AG04450 (cell line): ENCODE data around the gene MIDN. TPM values are rescaled to one million over a fixed set of nuclear protein-coding genes. Genes with fewer than 3 reads are reported as not detected.
"Not testable (repeated sequence)": the region's sequence is repeated elsewhere in the genome, so short reads cannot be mapped to it uniquely, and the experiment has no call there.

Experiments used
- CTCF ChIA-PET: fragments of 300-600, 350-600 bp; formaldehyde crosslinking; extraction: SDS; loops from one replicate; lab custom pipeline; 2022; ENCODE audit warnings: antibody characterized with exemption, inconsistent platforms; lab: Charles Lee
- POLR2A ChIA-PET: fragments of 350-600 bp; formaldehyde crosslinking; extraction: SDS; loops from one replicate; lab custom pipeline; 2021; ENCODE audit warnings: antibody characterized with exemption, inconsistent platforms; lab: Yijun Ruan, JAX
- DNase-seq: peaks from one replicate; pipeline ENCODE4 v3.0.0-alpha.2; 2011; ENCODE audit warnings: low read depth, low spot score
- H3K27ac ChIP-seq: one replicate; pipeline ENCODE4 v1.5.1; 2012; ENCODE audit warnings: low read depth, low read length, control low read depth
- H3K27me3 ChIP-seq: one replicate; pipeline ENCODE4 v1.6.0; 2012; ENCODE audit warnings: low read length; ENCODE audit not compliant: control insufficient read depth, insufficient read depth
- H3K4me3 ChIP-seq: 2 replicates; pipeline ENCODE4 v1.5.1; 2011; ENCODE audit warnings: mild to moderate bottlenecking, low read depth, low read length, control low read depth
- H3K9me3 ChIP-seq: 2 replicates; pipeline ENCODE4 v1.5.1; 2012; ENCODE audit warnings: low read length; ENCODE audit not compliant: control insufficient read depth, insufficient read depth
- polyA plus RNA-seq: library from polyadenylated mRNA; depleted of rRNA; stranded (reverse); fragments of >200 nt; gene quantifications from 2 replicates; pipeline ENCODE4 v1.2.3, GENCODE V29; 2011
- TF ChIP-seq, protein P1 (sequence below): IDR thresholded peaks from 2 replicates; pipeline ENCODE4 v1.5.1; 2011; ENCODE audit warnings: low read depth, low read length, control low read depth, inconsistent platforms

Gene MIDN
- polyA plus RNA-seq, 1 experiment: 6.6 TPM

DNA sequence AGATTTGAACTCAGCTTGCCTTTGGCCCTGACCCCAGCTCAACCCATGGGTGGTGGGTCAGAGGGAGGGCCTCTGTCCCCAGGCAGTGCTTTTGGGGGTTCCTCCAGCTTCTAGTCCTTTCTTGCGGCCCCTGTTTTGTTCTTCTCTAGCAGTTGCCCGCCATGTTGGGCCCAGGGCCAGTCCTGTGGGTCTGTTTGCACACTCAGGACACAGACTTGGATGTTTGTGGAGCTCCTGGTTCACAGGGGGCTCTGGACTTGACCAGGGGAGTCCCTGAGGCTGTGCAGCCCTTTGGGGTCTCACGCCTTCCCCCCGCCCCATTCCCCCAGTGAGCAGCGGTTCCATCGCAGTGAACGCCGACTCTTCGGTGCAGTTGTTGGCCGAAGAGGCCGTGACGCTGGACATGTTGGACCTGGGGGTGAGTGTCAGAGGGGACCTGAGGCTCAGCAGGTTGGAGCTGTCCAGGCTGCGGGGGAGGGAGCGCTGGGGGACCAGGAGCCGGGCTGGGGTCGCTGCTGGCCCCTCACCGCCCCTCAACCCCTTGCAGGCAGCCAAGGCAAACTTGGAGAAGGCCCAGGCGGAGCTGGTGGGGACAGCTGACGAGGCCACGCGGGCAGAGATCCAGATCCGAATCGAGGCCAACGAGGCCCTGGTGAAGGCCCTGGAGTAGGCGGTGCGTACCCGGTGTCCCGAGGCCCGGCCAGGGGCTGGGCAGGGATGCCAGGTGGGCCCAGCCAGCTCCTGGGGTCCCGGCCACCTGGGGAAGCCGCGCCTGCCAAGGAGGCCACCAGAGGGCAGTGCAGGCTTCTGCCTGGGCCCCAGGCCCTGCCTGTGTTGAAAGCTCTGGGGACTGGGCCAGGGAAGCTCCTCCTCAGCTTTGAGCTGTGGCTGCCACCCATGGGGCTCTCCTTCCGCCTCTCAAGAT is 4.4 kb upstream of the MIDN start:
- CTCF ChIA-PET: interaction anchor here (0.6 to 7.1 kb wide), 32 partner anchors 9 to 1414 kb away, joined by 3 to 224 read pairs (median 4); partner anchors contain the start of genes CIRBP and CNN2
- H3K4me3 ChIP-seq: peak overlapping the region; percentile 22
- POLR2A ChIA-PET: interaction anchor here (0.6 to 3.6 kb wide), 11 partner anchors 9 to 218 kb away, joined by 3 to 237 read pairs (median 5); partner anchors contain the start of genes CIRBP, CNN2, FAM174C and GPX4
- no peaks in the 10 kb centered on the region; the same call in 1 of the 2 replicates for H3K9me3 ChIP-seq
- peak overlapping the region; percentile 21 for H3K27ac ChIP-seq
- DNase-seq: no peak
- TF ChIP-seq, protein P1, sequence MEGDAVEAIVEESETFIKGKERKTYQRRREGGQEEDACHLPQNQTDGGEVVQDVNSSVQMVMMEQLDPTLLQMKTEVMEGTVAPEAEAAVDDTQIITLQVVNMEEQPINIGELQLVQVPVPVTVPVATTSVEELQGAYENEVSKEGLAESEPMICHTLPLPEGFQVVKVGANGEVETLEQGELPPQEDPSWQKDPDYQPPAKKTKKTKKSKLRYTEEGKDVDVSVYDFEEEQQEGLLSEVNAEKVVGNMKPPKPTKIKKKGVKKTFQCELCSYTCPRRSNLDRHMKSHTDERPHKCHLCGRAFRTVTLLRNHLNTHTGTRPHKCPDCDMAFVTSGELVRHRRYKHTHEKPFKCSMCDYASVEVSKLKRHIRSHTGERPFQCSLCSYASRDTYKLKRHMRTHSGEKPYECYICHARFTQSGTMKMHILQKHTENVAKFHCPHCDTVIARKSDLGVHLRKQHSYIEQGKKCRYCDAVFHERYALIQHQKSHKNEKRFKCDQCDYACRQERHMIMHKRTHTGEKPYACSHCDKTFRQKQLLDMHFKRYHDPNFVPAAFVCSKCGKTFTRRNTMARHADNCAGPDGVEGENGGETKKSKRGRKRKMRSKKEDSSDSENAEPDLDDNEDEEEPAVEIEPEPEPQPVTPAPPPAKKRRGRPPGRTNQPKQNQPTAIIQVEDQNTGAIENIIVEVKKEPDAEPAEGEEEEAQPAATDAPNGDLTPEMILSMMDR: peak; percentile 91
- H3K27me3 ChIP-seq: no peaks in the 10 kb centered on the region

DNA sequence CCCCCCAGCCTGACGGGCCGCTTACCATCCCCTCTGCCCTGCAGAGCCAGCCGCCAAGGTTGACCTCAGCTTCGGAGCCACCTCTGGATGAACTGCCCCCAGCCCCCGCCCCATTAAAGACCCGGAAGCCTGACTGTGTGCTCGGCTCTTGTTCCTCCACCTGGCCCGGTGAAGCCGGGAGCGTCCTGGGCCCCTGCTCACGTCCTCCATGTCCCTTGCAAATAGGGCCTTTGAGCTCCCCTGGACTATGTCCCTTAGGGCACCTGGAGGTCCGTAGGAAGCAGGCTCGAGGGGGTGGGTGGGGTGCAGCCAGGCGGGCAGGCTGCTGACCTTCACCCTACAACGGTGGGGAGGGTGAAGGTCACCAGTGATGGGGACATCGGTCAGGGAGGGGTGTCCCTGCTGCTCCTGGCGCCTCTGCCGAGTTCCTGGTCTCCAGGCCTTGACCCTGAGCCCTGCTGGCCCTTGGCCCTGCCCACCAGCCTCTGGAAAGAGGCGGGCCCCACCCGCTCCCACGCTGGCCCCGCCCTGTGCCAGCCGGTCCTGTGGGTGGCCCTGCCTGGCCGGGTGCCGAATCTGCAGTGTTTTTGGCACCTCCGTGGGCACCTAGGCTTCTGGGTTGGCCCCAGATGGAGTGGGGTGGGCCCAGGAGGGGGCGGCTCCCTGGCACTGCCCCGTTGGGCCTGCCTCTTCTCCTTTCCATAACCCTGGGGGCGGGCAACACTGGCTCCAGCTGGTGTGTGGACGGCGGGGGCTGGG is 3.5 kb upstream of the MIDN start:
- Histone ChIP-seq H3K27ac (no peak overlapping the region), H3K27me3 (no peaks in the 10 kb centered on the region), H3K9me3 (no peaks in the 10 kb centered on the region; the same call in 1 of the 2 replicates), H3K4me3 (peak overlapping the region; percentile 22)
- ChIA-PET CTCF (interaction anchor here (0.6 to 7.1 kb wide), 28 partner anchors 8 to 261 kb away, joined by 3 to 224 read pairs (median 5); partner anchors contain the start of genes CIRBP and CNN2), POLR2A (interaction anchor here (0.6 to 3.6 kb wide), 10 partner anchors 8 to 219 kb away, joined by 3 to 237 read pairs (median 5); partner anchors contain the start of genes CIRBP, CNN2, FAM174C and GPX4)
- TF ChIP-seq, protein P1: no peak
- DNase-seq: no peak

DNA sequence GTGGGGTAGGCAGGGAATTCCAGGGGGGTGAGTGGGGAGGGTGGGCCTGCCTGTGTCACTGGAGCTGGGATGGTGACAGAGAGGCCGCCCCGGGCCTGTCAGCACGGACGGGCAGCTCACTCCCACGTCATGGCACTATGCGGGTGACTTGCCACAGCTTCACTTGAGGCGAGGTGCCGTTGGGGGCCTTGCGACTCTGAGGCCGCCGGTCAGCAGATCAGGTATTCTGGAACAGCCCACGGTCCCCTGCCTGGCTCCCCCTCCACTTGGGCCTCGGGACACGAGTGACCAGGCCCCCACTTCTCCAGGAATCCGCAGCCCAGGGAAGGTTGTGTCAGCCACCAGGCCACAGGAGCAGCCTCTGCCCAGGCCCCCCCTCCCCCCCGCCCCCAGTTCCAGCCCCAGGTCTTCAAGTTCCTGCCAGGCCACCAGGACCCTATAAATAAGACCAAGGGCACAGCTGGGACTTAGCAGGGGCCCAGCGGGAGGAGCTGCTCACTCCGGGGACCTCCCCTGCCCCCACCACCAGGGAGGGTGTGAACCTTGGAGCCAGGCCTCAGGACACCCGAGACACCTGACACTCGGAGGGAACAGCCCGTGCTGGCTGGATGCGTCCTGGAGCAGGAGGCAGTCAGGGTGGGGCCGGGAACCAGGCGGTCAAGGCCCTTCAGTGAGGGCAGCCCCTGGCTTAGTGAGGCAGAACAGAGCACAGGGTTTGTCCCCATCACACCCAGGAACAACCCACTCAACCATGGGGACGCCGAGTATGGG is 2.7 kb upstream of the MIDN start:
- H3K27ac ChIP-seq: peak overlapping the region; percentile 11
- CTCF ChIA-PET: interaction anchor here (2.2 to 7.1 kb wide), 2 partner anchors 22 to 132 kb away, joined by 5 to 224 read pairs; partner anchors contain the start of gene CIRBP
- H3K9me3 ChIP-seq: no peaks in the 10 kb centered on the region; the same call in 1 of the 2 replicates
- no peak for DNase-seq
- H3K27me3 ChIP-seq: no peaks in the 10 kb centered on the region
- TF ChIP-seq, protein P1: no peak
- H3K4me3 ChIP-seq: no peak overlapping the region
- POLR2A ChIA-PET: interaction anchor here (3.6 kb wide), 1 partner anchor 22 kb away, joined by 237 read pairs; the partner anchor contains the start of gene CIRBP

DNA sequence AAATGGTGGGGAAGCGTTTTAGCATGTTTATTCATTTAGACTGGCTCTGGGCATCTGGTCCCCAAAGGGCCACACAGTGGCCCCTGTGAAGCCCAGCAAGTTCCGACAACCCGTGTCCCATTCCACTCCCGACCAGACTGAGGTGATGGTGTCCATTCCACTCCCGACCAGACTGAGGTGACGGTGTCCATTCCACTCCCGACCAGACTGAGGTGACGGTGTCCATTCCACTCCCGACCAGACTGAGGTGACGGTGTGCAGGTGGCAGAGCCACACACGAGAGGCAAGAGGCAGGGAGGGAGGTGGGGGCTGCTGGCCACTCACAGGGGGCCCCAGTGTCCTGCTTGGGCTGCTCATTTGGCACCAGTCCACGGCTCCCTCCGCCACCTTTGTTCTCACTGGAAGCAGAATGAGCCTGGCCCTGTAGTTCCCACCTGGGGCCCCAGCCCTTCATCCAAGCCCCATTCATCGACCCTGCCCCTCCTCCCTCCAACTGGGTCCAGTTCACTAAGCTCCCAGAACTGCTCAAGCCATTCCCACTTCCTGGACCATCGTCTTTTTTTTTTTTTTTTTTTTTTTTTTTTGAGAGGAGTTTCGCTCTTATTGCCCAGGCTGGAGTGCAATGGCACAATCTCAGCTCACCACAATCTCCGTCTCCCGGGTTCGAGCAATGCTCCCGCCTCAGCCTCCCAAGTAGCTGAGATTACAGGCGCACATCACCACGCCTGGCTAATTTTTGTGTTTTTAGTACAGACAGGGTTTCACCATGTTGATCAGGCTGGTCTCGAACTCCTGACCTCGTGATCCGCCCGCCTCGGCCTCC is 1.9 kb upstream of the MIDN start:
- POLR2A ChIA-PET: interaction anchor here (0.6 to 1.2 kb wide), 6 partner anchors 15 to 127 kb away, joined by 3 to 22 read pairs (median 6); partner anchors contain the start of gene CIRBP
- not testable (repeated sequence) for H3K27ac ChIP-seq, H3K27me3 ChIP-seq, DNase-seq, H3K4me3 ChIP-seq, H3K9me3 ChIP-seq
- CTCF ChIA-PET: interaction anchor here (2.2 to 7.1 kb wide), 2 partner anchors 21 to 133 kb away, joined by 5 to 224 read pairs; partner anchors contain the start of gene CIRBP
